Lung (tissue), 12 donors: Measurements from ENCODE around the gene CNPY4. TPM values are rescaled to one million over a fixed set of nuclear protein-coding genes. Genes with fewer than 3 reads are reported as not detected.
A peak's percentile ranks its signal among the peaks of the same experiment; 100 is the strongest.

Experiments
- ATAC-seq: fragments of 200-7000 bp; cut with Tn5 transposase; one replicate; pipeline ENCODE4 v1.9.1; 2020; ENCODE audit warnings: moderate number of reproducible peaks; ENCODE audit not compliant: insufficient read depth, low FRiP score
- DNase-seq, 3 donors: peaks; one replicate each; pipeline ENCODE4 v3.0.0-alpha.2; 2013 to 2017
- H3K27ac ChIP-seq, 2 donors: one replicate each; pipeline ENCODE4 v1.5.1; 2013; ENCODE audit warnings: mild to moderate bottlenecking in 2 of 2, moderate library complexity in 2 of 2, control low read depth in 1 of 2, inconsistent platforms in 1 of 2, low read depth in 1 of 2, low read length in 1 of 2
- H3K27me3 ChIP-seq, 3 donors: one replicate each; pipeline ENCODE4 v1.5.1; 2013; ENCODE audit warnings: low read length in 2 of 3; ENCODE audit not compliant: control insufficient read depth in 3 of 3, insufficient read depth in 3 of 3
- H3K36me3 ChIP-seq, 4 donors: one replicate each; pipeline ENCODE4 v1.5.1; 2013; ENCODE audit warnings: low read length in 4 of 4, mild to moderate bottlenecking in 1 of 4, moderate library complexity in 1 of 4; ENCODE audit not compliant: control insufficient read depth in 4 of 4, insufficient read depth in 4 of 4
- H3K4me1 ChIP-seq, 5 donors: one replicate each; pipeline ENCODE4 v1.5.1; 2013; ENCODE audit warnings: low read length in 5 of 5, mild to moderate bottlenecking in 2 of 5, moderate library complexity in 1 of 5; ENCODE audit not compliant: control insufficient read depth in 5 of 5, insufficient read depth in 5 of 5
- H3K4me3 ChIP-seq: one replicate; pipeline ENCODE4 v1.5.1; 2013; ENCODE audit warnings: mild to moderate bottlenecking, control low read depth, moderate library complexity
- H3K9ac ChIP-seq, 2 donors: one replicate each; pipeline ENCODE4 v1.5.1; 2013; ENCODE audit warnings: low read length in 2 of 2, control low read depth in 1 of 2; ENCODE audit not compliant: insufficient read depth in 1 of 2
- H3K9me3 ChIP-seq, 4 donors: one replicate each; pipeline ENCODE4 v1.5.1; 2013; ENCODE audit warnings: low read length in 3 of 4, mild to moderate bottlenecking in 1 of 4, moderate library complexity in 1 of 4; ENCODE audit not compliant: control insufficient read depth in 4 of 4, insufficient read depth in 3 of 4
- CTCF ChIP-seq: IDR thresholded peaks from 2 replicates; pipeline ENCODE4 v1.5.1; 2012; ENCODE audit warnings: mild to moderate bottlenecking; ENCODE audit errors: control extremely low read depth, extremely low read depth
- WGBS, 2 donors: extraction: QIAGEN DNeasy Blood & Tissue Kit; methylation state at CpG; one replicate each; pipeline ENCODE4 v1.1.7; 2013; 5-methylcytosine and 5-hydroxymethylcytosine counted together
- polyA plus RNA-seq, 2 donors: library from polyadenylated mRNA; stranded (reverse); fragments of 200-250 nt; gene quantifications; one replicate each; pipeline ENCODE4 v1.2.1, GENCODE V29; 2013
- total RNA-seq, 2 donors: library from RNA; depleted of rRNA in 1 of 2; stranded (reverse); fragments of >200 nt in 1 of 2; gene quantifications; one replicate each; pipeline ENCODE4 v1.2.1, GENCODE V29; 2014 to 2021
- donor health status: control.
- donor health status: control.
- donor health status: Bipolar disorder and iron deficiency.
- donor health status: healthy.
- donor health status: DM: yes; HTN: yes; CAD: no.

The CNPY4 gene
- total and polyA plus RNA-seq, 4 donors, result 9.8 to 18.6 (median 11.2) TPM

- H3K4me3 ChIP-seq, result no peak overlapping the region
- no peaks in the 10 kb centered on the region for H3K27me3 ChIP-seq
- peaks cover 0 to 18% (median 2%) of the 10 kb centered on the region in 5 donors for H3K4me1 ChIP-seq
- H3K27ac ChIP-seq, result peak overlapping the region in 1 of 2 donors; percentile 9
- TF ChIP-seq CTCF, result no peak
- no peak overlapping the region for H3K9ac ChIP-seq
- H3K9me3 ChIP-seq, result no peaks in the 10 kb centered on the region
- WGBS, 2 donors, result 87 to 92% methylated on average over 14 of the region's 14 CpGs
- ATAC-seq (no peak), DNase-seq (no peak)
- peaks cover 8 to 42% (median 35%) of the 10 kb centered on the region in 4 donors for H3K36me3 ChIP-seq
These were observed 28.7 kb upstream of the CNPY4 start for GRCh38 chr7:100090527-100091410.

- no peaks in the 10 kb centered on the region for H3K27me3 ChIP-seq
- DNase-seq (no peak), ATAC-seq (no peak)
- no peaks in the 10 kb centered on the region for H3K9me3 ChIP-seq
- no peak overlapping the region for H3K9ac ChIP-seq
- H3K4me3 ChIP-seq, result no peak overlapping the region
- peaks cover 8 to 49% (median 39%) of the 10 kb centered on the region in 4 donors for H3K36me3 ChIP-seq
- no peak overlapping the region for H3K27ac ChIP-seq
- no peak for TF ChIP-seq CTCF
- peaks cover 0 to 18% (median 2%) of the 10 kb centered on the region in 5 donors for H3K4me1 ChIP-seq
- 69 to 77% methylated on average over 19 of the region's 19 CpGs for WGBS, 2 donors
These were observed 27.8 kb upstream of the CNPY4 start for GRCh38 chr7:100091411-100092181.

GRCh38 chr7:100093054-100093453, 26.4 kb upstream of the CNPY4 start:
- no peak overlapping the region for H3K4me3 ChIP-seq
- 60 to 72% methylated on average over 8 of the region's 8 CpGs for WGBS, 2 donors
- no peak for ATAC-seq
- TF ChIP-seq CTCF, result no peak
- H3K36me3 ChIP-seq, result peaks cover 17 to 59% (median 51%) of the 10 kb centered on the region in 4 donors
- no peaks in the 10 kb centered on the region for H3K9me3 ChIP-seq
- H3K27ac ChIP-seq, result no peak overlapping the region
- no peak overlapping the region for H3K9ac ChIP-seq
- peaks cover 0 to 11% (median 2%) of the 10 kb centered on the region in 5 donors for H3K4me1 ChIP-seq
- DNase-seq, result no peak
- no peaks in the 10 kb centered on the region for H3K27me3 ChIP-seq
